K562 (cell line): ENCODE measurements around the gene PDE11A. TPM values are rescaled to one million over a fixed set of nuclear protein-coding genes. Genes with fewer than 3 reads are reported as not detected.
A peak's percentile ranks its signal among the peaks of the same experiment; 100 is the strongest.

Experiments used
- ATAC-seq: fragments of 200-7000 bp; cut with Tn5 transposase; 3 replicates; pipeline ENCODE4 v1.9.1; 2020; ENCODE audit warnings: moderate library complexity
- BruUV-seq: library from RNA; stranded (reverse); fragments of 400-500 nt; replicated peaks from 2 replicates; lab custom pipeline; 2021; lab: Mats Ljungman, UMichigan
- CTCF ChIA-PET: fragments of 300-600 bp; formaldehyde crosslinking; extraction: SDS; loops from one replicate; lab custom pipeline; 2021; ENCODE audit warnings: low intra/inter-chr PET ratio; lab: Yijun Ruan, JAX
- POLR2A ChIA-PET: fragments of 300-600, 350-650 bp; sonication (Branson Sonifier 250); formaldehyde crosslinking; extraction: SDS; loops from one replicate; lab custom pipeline; 2021; ENCODE audit warnings: antibody characterized with exemption, inconsistent platforms; lab: Yijun Ruan, JAX
- DNase-seq, 4 experiments: peaks; one replicate each; pipeline versions ENCODE4 v3.0.0 to v3.0.0-alpha.2; 2011 to 2018; ENCODE audit warnings: low spot score in 3 of 4, mixed read lengths in 3 of 4; ENCODE audit errors: extremely low read depth in 1 of 4
- FAIRE-seq: peaks from 2 replicates; lab custom pipeline; 2011; peaks lifted over from hg19 to GRCh38; lab: Jason Lieb, UNC
- H2AFZ ChIP-seq: 2 replicates; pipeline ENCODE4 v1.6.0; 2011; ENCODE audit warnings: low read depth, low read length, control low read depth, inconsistent platforms
- H3K27ac ChIP-seq: fragments of 200-600 bp; 3 replicates; pipeline ENCODE4 v1.8.0; 2011; ENCODE audit warnings: low read depth, mild to moderate bottlenecking, control low read depth, inconsistent platforms, low read length, moderate library complexity, mixed read lengths; ENCODE audit errors: extremely low read depth
- H3K27me3 ChIP-seq, 2 experiments: fragments of 300-600 bp in 1 of 2; 2 replicates in 1 of 2; 3 replicates in 1 of 2; pipeline versions ENCODE4 v1.6.0 to v1.8.0; 2011; ENCODE audit warnings: inconsistent platforms in 2 of 2, low read length in 2 of 2, mild to moderate bottlenecking in 1 of 2, mixed read lengths in 1 of 2, moderate library complexity in 1 of 2; ENCODE audit not compliant: control insufficient read depth in 2 of 2, insufficient read depth in 2 of 2
- H3K36me3 ChIP-seq: fragments of 300-600 bp; 3 replicates; pipeline ENCODE4 v1.8.0; 2011; ENCODE audit warnings: mild to moderate bottlenecking, low read length, inconsistent platforms; ENCODE audit not compliant: control insufficient read depth, insufficient read depth
- H3K4me1 ChIP-seq, 2 experiments: fragments of 200-600 bp in 1 of 2; replicated peaks in 1 of 2; 2 replicates in 1 of 2; 3 replicates in 1 of 2; pipeline versions ENCODE4 v1.5.1 to v1.8.0; 2011; ENCODE audit warnings: inconsistent platforms in 2 of 2, low read length in 2 of 2, mild to moderate bottlenecking in 1 of 2, mixed read lengths in 1 of 2, moderate library complexity in 1 of 2; ENCODE audit not compliant: control insufficient read depth in 2 of 2, insufficient read depth in 2 of 2
- H3K4me2 ChIP-seq: 2 replicates; pipeline ENCODE4 v1.6.1; 2011; ENCODE audit warnings: low read length, control low read depth, inconsistent platforms, mixed read lengths; ENCODE audit not compliant: insufficient read depth
- H3K4me3 ChIP-seq: fragments of 200-600 bp; sonication (generic), shearing (Covaris generic); 2 replicates; pipeline ENCODE4 v1.5.1; 2016; ENCODE audit warnings: control low read depth, inconsistent platforms
- H3K79me2 ChIP-seq: fragments of 200-600 bp; 3 replicates; pipeline ENCODE4 v1.8.0; 2011; ENCODE audit warnings: low read length, inconsistent platforms; ENCODE audit not compliant: control insufficient read depth, insufficient read depth
- H3K9ac ChIP-seq, 2 experiments: 2 replicates each; pipeline versions ENCODE4 v1.6.0 to v1.6.1; 2011; ENCODE audit warnings: low read depth in 2 of 2, low read length in 2 of 2, control low read depth in 1 of 2, inconsistent platforms in 1 of 2, mild to moderate bottlenecking in 1 of 2, mixed read lengths in 1 of 2; ENCODE audit not compliant: insufficient read depth in 1 of 2
- H3K9me1 ChIP-seq: one replicate; pipeline ENCODE4 v1.6.0; 2011; ENCODE audit warnings: inconsistent platforms, mild to moderate bottlenecking, low read length, moderate library complexity; ENCODE audit not compliant: control insufficient read depth, insufficient read depth
- H3K9me3 ChIP-seq: replicated peaks from 2 replicates; pipeline ENCODE4 v1.5.1; 2011; ENCODE audit warnings: low read depth, low read length, inconsistent platforms; ENCODE audit not compliant: control insufficient read depth, insufficient read depth
- H4K20me1 ChIP-seq: replicated peaks from 2 replicates; pipeline ENCODE4 v1.6.1; 2011; ENCODE audit warnings: low read length, inconsistent platforms, mixed read lengths; ENCODE audit not compliant: control insufficient read depth, insufficient read depth
- ATF6 ChIP-seq: sonication (generic); formaldehyde crosslinking; IDR thresholded peaks from 2 replicates; pipeline ENCODE4 v1.4.0; 2020; ENCODE audit warnings: mild to moderate bottlenecking, missing genetic modification reagents
- CLOCK ChIP-seq: fragments of 250-450 bp; sonication (Bioruptor Pico); IDR thresholded peaks from 2 replicates; pipeline ENCODE4 v1.4.0; 2020; ENCODE audit warnings: mild to moderate bottlenecking, moderate library complexity, borderline replicate concordance
- CREB1 ChIP-seq, 2 experiments: sonication (generic) in 1 of 2; formaldehyde crosslinking in 1 of 2; IDR thresholded peaks; 2 replicates each; pipeline versions ENCODE4 v1.6.1 to v1.8.0; 2012 to 2022; ENCODE audit warnings: inconsistent platforms in 1 of 2, mild to moderate bottlenecking in 1 of 2, missing genetic modification reagents in 1 of 2, moderate library complexity in 1 of 2
- DEAF1 ChIP-seq: fragments of 450-650 bp; formaldehyde crosslinking; IDR thresholded peaks from 2 replicates; pipeline ENCODE4 v1.4.0; 2020; ENCODE audit warnings: mild to moderate bottlenecking, moderate library complexity
- DMBX1 ChIP-seq: fragments of 250-450 bp; sonication (Bioruptor Pico); IDR thresholded peaks from 2 replicates; pipeline ENCODE4 v1.8.0; 2022; ENCODE audit warnings: inconsistent platforms, mild to moderate bottlenecking, moderate library complexity, borderline replicate concordance
- GTF2E2 ChIP-seq: fragments of 200-800 bp; sonication (Bioruptor generic); IDR thresholded peaks from 2 replicates; pipeline ENCODE4 v1.6.1; 2016; ENCODE audit warnings: missing genetic modification characterization, missing compliant biosample characterization
- KLF6 ChIP-seq: fragments of 250-450 bp; sonication (Bioruptor Pico); IDR thresholded peaks from 2 replicates; pipeline ENCODE4 v1.4.0; 2020; ENCODE audit warnings: mild to moderate bottlenecking, moderate library complexity, borderline replicate concordance
- LEF1 ChIP-seq: fragments of 450-650 bp; IDR thresholded peaks from 2 replicates; pipeline ENCODE4 v1.6.1; 2016; ENCODE audit warnings: mild to moderate bottlenecking
- MEF2A ChIP-seq: IDR thresholded peaks from 2 replicates; pipeline ENCODE4 v1.6.1; 2011; ENCODE audit warnings: low read depth, mild to moderate bottlenecking, low read length, moderate library complexity; ENCODE audit not compliant: control insufficient read depth
- NFYB ChIP-seq: IDR thresholded peaks from 2 replicates; pipeline ENCODE4 v1.6.1; 2011; ENCODE audit warnings: mild to moderate bottlenecking, moderate library complexity; ENCODE audit not compliant: insufficient read length; ENCODE audit errors: extremely low read depth
- SETDB1 ChIP-seq: IDR thresholded peaks from one replicate; pipeline ENCODE4 v1.6.1; 2012; ENCODE audit warnings: low read length, control low read depth, inconsistent platforms
- STAT5A ChIP-seq: IDR thresholded peaks from 2 replicates; pipeline ENCODE4 v1.6.1; 2012; ENCODE audit warnings: low read length, inconsistent platforms, borderline replicate concordance
- THAP7 ChIP-seq: fragments of 250-450 bp; sonication (Bioruptor Pico); IDR thresholded peaks from 2 replicates; pipeline ENCODE4 v1.5.0; 2021
- THRA ChIP-seq: fragments of 450-650 bp; IDR thresholded peaks from 2 replicates; pipeline ENCODE4 v1.6.1; 2017; ENCODE audit warnings: mild to moderate bottlenecking, moderate library complexity
- WGBS: fragments of 100-300 bp; shearing (Covaris generic); methylation state at CpG from one replicate; pipeline ENCODE4 v1.1.6; 2016; ENCODE audit warnings: low coverage, mixed read lengths; ENCODE audit not compliant: insufficient coverage; ENCODE audit errors: missing lambda C conversion rate; 5-methylcytosine and 5-hydroxymethylcytosine counted together
- in situ Hi-C: fragments of 300-500 bp; cut with MboI; formaldehyde crosslinking; loops from 4 replicates; pipeline ENCODE4 v1.15.0; 2018; ENCODE audit warnings: inconsistent platforms, mixed read lengths
- intact Hi-C: fragments of 100-400 bp; cut with micrococcal nuclease; formaldehyde crosslinking; loops from 2 replicates; pipeline ENCODE4 v1.14.2; 2022
- polyA plus RNA-seq, 8 experiments: library from polyadenylated mRNA; depleted of rRNA in 4 of 8; stranded (reverse) in 5 of 8; unstranded in 3 of 8; fragments of >200 nt; fragmentation: Nextera tagmentation in 2 of 8; fragmentation: Illumina TruSeq in 1 of 8; extraction: Ambion mirVana in 2 of 8; extraction: Trizol in 1 of 8; gene quantifications; 2 replicates each; pipeline versions ENCODE4 v1.2.1 to v1.2.3, GENCODE V29; 2011 to 2014; ENCODE audit warnings: inconsistent platforms in 1 of 8, missing spikeins in 1 of 8
- total RNA-seq, 7 experiments: library from RNA; depleted of rRNA in 6 of 7; stranded (reverse); fragments of >200 nt in 6 of 7; fragmentation: Illumina TruSeq in 2 of 7; extraction: Trizol in 2 of 7; gene quantifications; 2 replicates each; pipeline versions ENCODE4 v1.2.1 to v1.2.3, GENCODE V29; 2011 to 2021; ENCODE audit warnings: low replicate concordance in 1 of 7

PDE11A gene
- total and polyA plus RNA-seq, 9 of the 15 experiments (the other 6 are each of a cell fraction or from before 2014, with no cell fraction given), result 3.2 to 22.1 (median 5.7) TPM

GRCh38 chr2:177745531-177745930 lies 327.0 kb downstream of the PDE11A start:
- no peaks in the 10 kb centered on the region for H3K27me3 ChIP-seq
- H3K79me2 ChIP-seq, result no peaks in the 10 kb centered on the region
- no TSS peak for BruUV-seq
- H3K9me1 ChIP-seq, result no peaks in the 10 kb centered on the region
- H3K4me1 ChIP-seq, result peaks cover 0 to 20% of the 10 kb centered on the region in 2 experiments; a peak in 3 of 5 replicates
- no peak for ATAC-seq
- H3K9me3 ChIP-seq, result no peaks in the 10 kb centered on the region
- CTCF ChIA-PET, result no interaction called here
- intact Hi-C loops, result no loop called here
- no peak overlapping the region for H3K4me3 ChIP-seq
- in situ Hi-C loops, result no loop called here
- no peak for FAIRE-seq
- H3K36me3 ChIP-seq, result no peaks in the 10 kb centered on the region
- POLR2A ChIA-PET, result interaction anchor here (1.9 kb wide), 1 partner anchor 9 kb away, joined by 5 read pairs; no protein-coding TSS in a partner anchor
- 0 out of 4 replicates have a peak overlapping the region, but pooled peaks of 1 of the 2 experiments have one; percentile 3 for H3K9ac ChIP-seq
- no peak overlapping the region for H3K27ac ChIP-seq
- no peak overlapping the region for H3K4me2 ChIP-seq
- DNase-seq, result no peak
- no peaks in the 10 kb centered on the region for H4K20me1 ChIP-seq
- H2AFZ ChIP-seq, result no peak overlapping the region
- WGBS, result 50% methylated on average over 1 of the region's 1 CpG
- no peak for TF ChIP-seq STAT5A
- no peak for TF ChIP-seq THAP7 (CRISPR knock-in tag)
- no peak for TF ChIP-seq NFYB
- no peak for TF ChIP-seq SETDB1
- no peak for TF ChIP-seq KLF6 (CRISPR knock-in tag)
- no peak for TF ChIP-seq DEAF1 (CRISPR knock-in tag)
- TF ChIP-seq THRA, result no peak
- no peak for TF ChIP-seq CREB1 (IDR thresholded peaks at IDR 0.05)
- no peak for TF ChIP-seq CREB1 (CRISPR knock-in tag; IDR thresholded peaks at IDR 0.05)
- no peak for TF ChIP-seq GTF2E2 (tag)
- no peak for TF ChIP-seq CLOCK
- no peak for TF ChIP-seq ATF6
- no peak for TF ChIP-seq LEF1
- TF ChIP-seq DMBX1, result no peak
- no peak for TF ChIP-seq MEF2A
